ENCODE measurements around the gene CEACAM8. TPM values are rescaled to one million over a fixed set of nuclear protein-coding genes. Genes with fewer than 3 reads are reported as not detected.
"Not testable (repeated sequence)": the region's sequence is repeated elsewhere in the genome, so short reads cannot be mapped to it uniquely, and the experiment has no call there.

Gene CEACAM8
- under 1 TPM in 1 of 4 donors, not detected in 3; 0.04 TPM for polyA plus RNA-seq
- long read RNA-seq, donor 1: 0 reads
- long read RNA-seq, donor 2: 0 reads
- long read RNA-seq, donor 3: 0 reads
- long read RNA-seq, donor 4: 0 reads
- long read RNA-seq, donor 5: 0 reads
- long read RNA-seq, donor 6: 0 reads
- long read RNA-seq, donor 7: 0 reads
- long read RNA-seq, donor 8: 0 reads
- long read RNA-seq, donor 9: 0 reads
- long read RNA-seq, donor 10: 0 reads

- Histone ChIP-seq H3K4me1 (ENCODE audit: control insufficient read depth in 3 of 3, insufficient read depth in 2 of 3, low read depth in 1 of 3, low read length in 2 of 3) (no peaks in the 10 kb centered on the region), H3K36me3 (ENCODE audit: control insufficient read depth in 3 of 3, insufficient read depth in 2 of 3, low read depth in 1 of 3, low read length in 3 of 3) (no peaks in the 10 kb centered on the region), H3K9me3 (ENCODE audit: control insufficient read depth in 2 of 2, insufficient read depth in 1 of 2, low read depth in 1 of 2, low read length in 1 of 2) (no peaks in the 10 kb centered on the region), H3K27ac (ENCODE audit: low read depth in 1 of 3, low read length in 2 of 3) (no peak within 1 kb of the TSS), H3K27me3 (ENCODE audit: control insufficient read depth in 3 of 3, insufficient read depth in 3 of 3, low read length in 3 of 3) (peaks cover 0 to 3% (median 0%) of the 10 kb centered on the region in 3 donors), H3K4me3 (ENCODE audit: low read depth in 1 of 3, low read length in 3 of 3) (no peak within 1 kb of the TSS)
- WGBS, 3 donors: 64 to 68% (median 67%) methylated on average over 10 of the region's 10 CpGs
- DNase-seq (no peak), FAIRE-seq (no peak)
These were observed at the start of gene CEACAM8 for GRCh38 chr19:42594617-42595489. CEACAM8 (minus strand) TSS chr19:42594924; CDS start chr19:42594828, 96 bp downstream.

- not testable (repeated sequence) for DNase-seq; H3K27ac ChIP-seq (ENCODE audit: low read depth in 1 of 3, low read length in 2 of 3); FAIRE-seq; H3K27me3 ChIP-seq (ENCODE audit: control insufficient read depth in 3 of 3, insufficient read depth in 3 of 3, low read length in 3 of 3); H3K4me1 ChIP-seq (ENCODE audit: control insufficient read depth in 3 of 3, insufficient read depth in 2 of 3, low read depth in 1 of 3, low read length in 2 of 3); H3K4me3 ChIP-seq (ENCODE audit: low read depth in 1 of 3, low read length in 3 of 3); H3K9me3 ChIP-seq (ENCODE audit: control insufficient read depth in 2 of 2, insufficient read depth in 1 of 2, low read depth in 1 of 2, low read length in 1 of 2); H3K36me3 ChIP-seq (ENCODE audit: control insufficient read depth in 3 of 3, insufficient read depth in 2 of 3, low read depth in 1 of 3, low read length in 3 of 3)
- 90 to 95% (median 95%) methylated on average over 20 to 56 of the region's 58 CpGs for WGBS, 3 donors
These were observed 44.8 kb upstream of the CEACAM8 start for GRCh38 chr19:42639324-42640092.

GRCh38 chr19:42635233-42635539, 40.5 kb upstream of the CEACAM8 start:
- no peak for FAIRE-seq
- H3K9me3 ChIP-seq (ENCODE audit: control insufficient read depth in 2 of 2, insufficient read depth in 1 of 2, low read depth in 1 of 2, low read length in 1 of 2): no peaks in the 10 kb centered on the region
- H3K27me3 ChIP-seq (ENCODE audit: control insufficient read depth in 3 of 3, insufficient read depth in 3 of 3, low read length in 3 of 3): no peaks in the 10 kb centered on the region
- DNase-seq: no peak
- H3K27ac ChIP-seq (ENCODE audit: low read depth in 1 of 3, low read length in 2 of 3): no peak overlapping the region
- H3K36me3 ChIP-seq (ENCODE audit: control insufficient read depth in 3 of 3, insufficient read depth in 2 of 3, low read depth in 1 of 3, low read length in 3 of 3): no peaks in the 10 kb centered on the region
- H3K4me1 ChIP-seq (ENCODE audit: control insufficient read depth in 3 of 3, insufficient read depth in 2 of 3, low read depth in 1 of 3, low read length in 2 of 3): no peaks in the 10 kb centered on the region
- 69 to 89% (median 78%) methylated on average over 1 of the region's 1 CpG for WGBS, 3 donors
- no peak overlapping the region for H3K4me3 ChIP-seq (ENCODE audit: low read depth in 1 of 3, low read length in 3 of 3)

- H3K36me3 ChIP-seq (ENCODE audit: control insufficient read depth in 3 of 3, insufficient read depth in 2 of 3, low read depth in 1 of 3, low read length in 3 of 3): no peaks in the 10 kb centered on the region
- no peak overlapping the region for H3K27ac ChIP-seq (ENCODE audit: low read depth in 1 of 3, low read length in 2 of 3)
- H3K27me3 ChIP-seq (ENCODE audit: control insufficient read depth in 3 of 3, insufficient read depth in 3 of 3, low read length in 3 of 3): no peaks in the 10 kb centered on the region
- H3K9me3 ChIP-seq (ENCODE audit: control insufficient read depth in 2 of 2, insufficient read depth in 1 of 2, low read depth in 1 of 2, low read length in 1 of 2): no peaks in the 10 kb centered on the region
- no peak for FAIRE-seq
- no peaks in the 10 kb centered on the region for H3K4me1 ChIP-seq (ENCODE audit: control insufficient read depth in 3 of 3, insufficient read depth in 2 of 3, low read depth in 1 of 3, low read length in 2 of 3)
- WGBS, 3 donors: 62 to 72% (median 67%) methylated on average over 5 of the region's 5 CpGs
- H3K4me3 ChIP-seq (ENCODE audit: low read depth in 1 of 3, low read length in 3 of 3): no peak overlapping the region
- DNase-seq: peak; percentile 3 to 9
These were observed 39.9 kb upstream of the CEACAM8 start for GRCh38 chr19:42634409-42635232.

GRCh38 chr19:42629191-42629590, 34.5 kb upstream of the CEACAM8 start:
- Histone ChIP-seq H3K4me3 (ENCODE audit: low read depth in 1 of 3, low read length in 3 of 3) (no peak overlapping the region), H3K27ac (ENCODE audit: low read depth in 1 of 3, low read length in 2 of 3) (no peak overlapping the region), H3K27me3 (ENCODE audit: control insufficient read depth in 3 of 3, insufficient read depth in 3 of 3, low read length in 3 of 3) (no peaks in the 10 kb centered on the region), H3K4me1 (ENCODE audit: control insufficient read depth in 3 of 3, insufficient read depth in 2 of 3, low read depth in 1 of 3, low read length in 2 of 3) (no peaks in the 10 kb centered on the region), H3K9me3 (ENCODE audit: control insufficient read depth in 2 of 2, insufficient read depth in 1 of 2, low read depth in 1 of 2, low read length in 1 of 2) (no peaks in the 10 kb centered on the region), H3K36me3 (ENCODE audit: control insufficient read depth in 3 of 3, insufficient read depth in 2 of 3, low read depth in 1 of 3, low read length in 3 of 3) (no peaks in the 10 kb centered on the region)
- no peak for FAIRE-seq
- no peak for DNase-seq

- DNase-seq (no peak), FAIRE-seq (no peak)
- Histone ChIP-seq H3K36me3 (ENCODE audit: control insufficient read depth in 3 of 3, insufficient read depth in 2 of 3, low read depth in 1 of 3, low read length in 3 of 3) (no peaks in the 10 kb centered on the region), H3K4me3 (ENCODE audit: low read depth in 1 of 3, low read length in 3 of 3) (no peak overlapping the region), H3K4me1 (ENCODE audit: control insufficient read depth in 3 of 3, insufficient read depth in 2 of 3, low read depth in 1 of 3, low read length in 2 of 3) (no peaks in the 10 kb centered on the region), H3K27ac (ENCODE audit: low read depth in 1 of 3, low read length in 2 of 3) (no peak overlapping the region), H3K9me3 (ENCODE audit: control insufficient read depth in 2 of 2, insufficient read depth in 1 of 2, low read depth in 1 of 2, low read length in 1 of 2) (no peaks in the 10 kb centered on the region), H3K27me3 (ENCODE audit: control insufficient read depth in 3 of 3, insufficient read depth in 3 of 3, low read length in 3 of 3) (no peaks in the 10 kb centered on the region)
- 34 to 51% (median 41%) methylated on average over 2 of the region's 2 CpGs for WGBS, 3 donors
These were observed 33.9 kb upstream of the CEACAM8 start for GRCh38 chr19:42628411-42629140.

GRCh38 chr19:42627916-42628315, 33.2 kb upstream of the CEACAM8 start:
- H3K27ac ChIP-seq (ENCODE audit: low read depth in 1 of 3, low read length in 2 of 3): no peak overlapping the region
- no peaks in the 10 kb centered on the region for H3K9me3 ChIP-seq (ENCODE audit: control insufficient read depth in 2 of 2, insufficient read depth in 1 of 2, low read depth in 1 of 2, low read length in 1 of 2)
- no peaks in the 10 kb centered on the region for H3K4me1 ChIP-seq (ENCODE audit: control insufficient read depth in 3 of 3, insufficient read depth in 2 of 3, low read depth in 1 of 3, low read length in 2 of 3)
- no peak for DNase-seq
- no peaks in the 10 kb centered on the region for H3K27me3 ChIP-seq (ENCODE audit: control insufficient read depth in 3 of 3, insufficient read depth in 3 of 3, low read length in 3 of 3)
- H3K36me3 ChIP-seq (ENCODE audit: control insufficient read depth in 3 of 3, insufficient read depth in 2 of 3, low read depth in 1 of 3, low read length in 3 of 3): no peaks in the 10 kb centered on the region
- no peak overlapping the region for H3K4me3 ChIP-seq (ENCODE audit: low read depth in 1 of 3, low read length in 3 of 3)
- no peak for FAIRE-seq
- WGBS, 3 donors: 38 to 59% (median 38%) methylated on average over 2 of the region's 2 CpGs
